HFF-Myc (cell line): Measurements from ENCODE around the gene RUSF1.
"Not testable (repeated sequence)": the region's sequence is repeated elsewhere in the genome, so short reads cannot be mapped to it uniquely, and the experiment has no call there.

ENCODE experiments used
- DNase-seq: peaks from one replicate; pipeline ENCODE4 v3.0.0-alpha.2; 2011; ENCODE audit warnings: low read depth; ENCODE audit errors: extremely low read depth
- H3K4me3 ChIP-seq: replicated peaks from 2 replicates; pipeline ENCODE4 v1.5.1; 2011; ENCODE audit warnings: low read depth, mild to moderate bottlenecking, control low read depth, low read length
- TF ChIP-seq, protein P1 (sequence below): IDR thresholded peaks from 2 replicates; pipeline ENCODE4 v1.5.1; 2012; ENCODE audit warnings: mild to moderate bottlenecking, low read depth, low read length, control low read depth; ENCODE audit errors: missing control alignments

The RUSF1 gene

DNA sequence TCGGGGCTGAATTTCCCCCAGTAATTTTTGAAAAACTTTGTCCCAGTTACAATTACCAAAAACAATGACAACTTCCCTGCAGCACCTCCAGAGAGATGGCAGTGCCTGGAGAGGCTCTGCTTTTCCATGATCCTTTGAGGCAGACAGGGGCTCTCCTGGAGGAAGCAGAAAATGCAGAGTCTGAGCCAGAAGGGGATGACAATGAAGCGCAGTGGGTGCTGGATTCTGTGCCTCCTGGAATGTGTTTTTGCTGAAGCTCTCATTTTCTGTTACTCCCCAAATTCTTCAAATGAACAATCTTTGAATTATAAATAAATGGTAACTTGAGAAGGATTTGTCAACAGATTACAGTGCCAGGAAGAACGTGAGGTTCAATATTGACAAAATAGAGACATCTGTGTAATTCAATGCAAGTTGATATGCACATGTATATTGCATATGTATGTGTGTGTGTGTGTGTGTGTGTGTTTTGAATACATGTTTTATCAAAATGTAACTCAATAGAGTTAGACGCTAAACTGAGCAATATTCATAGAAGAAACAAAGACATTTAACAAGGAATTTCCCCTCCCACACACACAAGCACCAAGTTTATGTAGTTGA, 9.7 kb upstream of the RUSF1 start:
- no peak overlapping the region for H3K4me3 ChIP-seq
- TF ChIP-seq, protein P1, sequence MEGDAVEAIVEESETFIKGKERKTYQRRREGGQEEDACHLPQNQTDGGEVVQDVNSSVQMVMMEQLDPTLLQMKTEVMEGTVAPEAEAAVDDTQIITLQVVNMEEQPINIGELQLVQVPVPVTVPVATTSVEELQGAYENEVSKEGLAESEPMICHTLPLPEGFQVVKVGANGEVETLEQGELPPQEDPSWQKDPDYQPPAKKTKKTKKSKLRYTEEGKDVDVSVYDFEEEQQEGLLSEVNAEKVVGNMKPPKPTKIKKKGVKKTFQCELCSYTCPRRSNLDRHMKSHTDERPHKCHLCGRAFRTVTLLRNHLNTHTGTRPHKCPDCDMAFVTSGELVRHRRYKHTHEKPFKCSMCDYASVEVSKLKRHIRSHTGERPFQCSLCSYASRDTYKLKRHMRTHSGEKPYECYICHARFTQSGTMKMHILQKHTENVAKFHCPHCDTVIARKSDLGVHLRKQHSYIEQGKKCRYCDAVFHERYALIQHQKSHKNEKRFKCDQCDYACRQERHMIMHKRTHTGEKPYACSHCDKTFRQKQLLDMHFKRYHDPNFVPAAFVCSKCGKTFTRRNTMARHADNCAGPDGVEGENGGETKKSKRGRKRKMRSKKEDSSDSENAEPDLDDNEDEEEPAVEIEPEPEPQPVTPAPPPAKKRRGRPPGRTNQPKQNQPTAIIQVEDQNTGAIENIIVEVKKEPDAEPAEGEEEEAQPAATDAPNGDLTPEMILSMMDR = no peak
- DNase-seq = no peak

DNA sequence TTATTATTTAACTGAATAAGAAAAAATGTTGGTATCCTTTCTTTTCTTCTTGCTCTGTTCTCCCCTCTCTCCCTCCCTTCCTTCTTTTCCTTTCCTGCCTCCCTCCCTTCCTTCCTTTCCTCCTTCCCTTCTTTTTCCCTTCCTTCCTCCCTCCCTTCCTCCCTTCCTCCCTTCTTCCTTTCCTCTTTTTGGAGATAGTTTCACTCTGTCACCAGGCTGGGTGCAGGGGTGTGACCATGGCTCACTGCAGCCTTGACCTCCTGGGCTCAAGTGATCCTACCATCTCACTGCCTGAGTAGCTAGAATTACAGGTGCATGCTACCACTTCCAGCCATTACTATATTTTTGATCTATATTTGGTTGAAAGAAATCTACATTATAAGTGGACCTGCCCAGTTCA, 5.7 kb upstream of the RUSF1 start:
- no peak for DNase-seq
- no peak overlapping the region for H3K4me3 ChIP-seq
- TF ChIP-seq, protein P1 = no peak

DNA sequence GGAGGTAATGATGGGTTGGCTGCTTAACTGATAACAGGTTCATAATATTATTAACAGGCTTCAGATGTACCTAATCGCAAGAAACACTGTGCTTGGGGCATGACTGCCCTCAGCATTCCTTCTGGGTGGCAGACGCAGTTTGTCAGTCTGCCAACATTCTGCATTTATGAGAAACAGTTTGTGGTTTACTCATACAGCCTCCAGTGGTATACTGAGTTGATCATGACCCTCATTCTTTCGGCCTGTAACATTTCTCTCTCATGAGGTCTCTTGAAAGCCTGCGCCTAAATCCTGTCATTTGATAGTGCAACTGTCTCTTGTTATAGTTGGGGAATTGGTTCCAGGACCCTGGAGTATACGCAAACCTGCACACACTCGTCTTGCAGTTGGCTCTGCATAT, 4.9 kb upstream of the RUSF1 start:
- TF ChIP-seq, protein P1 = no peak

DNA sequence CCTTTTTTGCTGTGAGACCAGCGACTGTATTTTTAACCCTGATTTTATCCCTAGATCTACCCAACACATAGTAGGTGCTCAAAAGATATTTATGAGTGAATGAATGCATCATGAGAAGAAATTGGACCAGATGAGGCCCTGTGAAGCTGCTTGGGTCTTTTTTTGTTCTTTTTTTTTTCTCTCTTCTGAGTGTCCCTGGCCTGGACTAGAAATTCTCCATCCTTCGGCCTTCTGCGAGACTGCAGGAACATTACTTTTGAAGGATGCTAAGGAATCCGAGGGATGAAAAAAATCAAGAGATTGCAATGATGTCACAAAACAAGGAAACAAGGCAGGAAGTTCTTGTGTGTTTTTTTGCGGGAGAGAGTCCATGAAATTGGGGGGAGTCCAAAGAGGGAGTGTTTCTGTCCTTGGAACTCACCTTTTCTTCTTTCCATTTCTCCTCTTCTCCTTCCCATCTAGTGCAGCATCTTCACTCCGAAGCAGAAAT, 560 bp upstream of the RUSF1 start:
- peak overlapping the region; percentile 92 for H3K4me3 ChIP-seq
- DNase-seq = no peak
- TF ChIP-seq, protein P1 = no peak

More for the DNA sequence above, 4.9 kb upstream of the RUSF1 start:
- H3K4me3 ChIP-seq = no peak overlapping the region
- no peak for DNase-seq

DNA sequence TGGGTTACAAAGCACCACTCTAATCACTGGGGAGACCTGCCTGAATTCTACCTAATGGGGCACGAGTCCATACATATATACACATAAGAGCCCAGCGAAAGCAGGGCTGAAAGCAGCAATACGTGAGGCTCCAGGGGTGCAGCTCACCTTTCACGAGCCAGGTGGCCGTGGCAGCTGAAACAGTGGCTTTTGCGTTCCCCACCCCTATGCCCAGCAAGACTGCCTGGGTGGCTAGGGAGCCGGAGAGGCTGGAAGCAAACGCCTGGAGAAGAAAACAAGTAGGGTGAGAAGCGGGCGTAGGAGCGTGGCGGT, 618 bp downstream of the RUSF1 start:
- TF ChIP-seq, protein P1 = no peak
- DNase-seq = no peak
- peak overlapping the region; percentile 92 for H3K4me3 ChIP-seq

DNA sequence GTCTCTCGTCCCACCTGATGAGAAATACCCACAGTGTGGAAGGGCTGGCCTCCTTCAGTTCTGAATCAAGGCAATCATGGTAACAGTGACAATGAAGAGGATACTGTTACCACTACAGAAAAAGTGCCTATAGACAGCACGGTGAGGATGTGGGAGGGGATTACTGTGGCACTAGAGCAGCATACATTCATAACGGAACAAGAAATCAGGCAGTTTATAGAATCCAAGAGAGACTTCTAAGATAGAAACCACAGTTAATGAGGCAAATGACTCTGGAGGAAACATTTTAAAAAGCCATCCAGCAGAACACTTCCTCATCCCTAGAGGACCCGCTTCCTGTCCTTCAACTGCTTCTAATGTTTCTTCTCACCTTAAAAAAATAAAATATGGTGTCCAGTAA, 2.7 kb downstream of the RUSF1 start:
- H3K4me3 ChIP-seq = no peak overlapping the region
- TF ChIP-seq, protein P1 = no peak
- DNase-seq = no peak

DNA sequence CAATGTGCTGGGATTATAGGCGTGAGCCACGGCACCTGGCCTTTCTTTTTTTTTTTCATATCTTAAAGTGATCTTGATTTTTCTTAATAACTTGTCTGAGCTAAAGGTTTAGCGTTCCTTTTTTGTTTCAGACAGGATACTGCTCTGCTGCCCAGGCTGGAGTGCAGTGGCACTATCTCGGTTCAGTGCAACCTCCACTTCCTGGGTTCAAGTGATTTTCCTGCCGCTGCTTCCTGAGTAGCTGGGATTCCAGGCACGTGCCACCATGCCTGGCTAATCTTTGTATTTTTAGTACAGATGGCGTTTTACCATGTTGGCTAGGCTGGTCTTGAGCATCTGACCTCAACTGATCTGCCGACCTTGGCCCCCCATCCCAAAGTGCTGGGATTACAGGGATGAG, 4.0 kb downstream of the RUSF1 start:
- no peak for DNase-seq
- TF ChIP-seq, protein P1 = no peak
- H3K4me3 ChIP-seq = no peak overlapping the region

DNA sequence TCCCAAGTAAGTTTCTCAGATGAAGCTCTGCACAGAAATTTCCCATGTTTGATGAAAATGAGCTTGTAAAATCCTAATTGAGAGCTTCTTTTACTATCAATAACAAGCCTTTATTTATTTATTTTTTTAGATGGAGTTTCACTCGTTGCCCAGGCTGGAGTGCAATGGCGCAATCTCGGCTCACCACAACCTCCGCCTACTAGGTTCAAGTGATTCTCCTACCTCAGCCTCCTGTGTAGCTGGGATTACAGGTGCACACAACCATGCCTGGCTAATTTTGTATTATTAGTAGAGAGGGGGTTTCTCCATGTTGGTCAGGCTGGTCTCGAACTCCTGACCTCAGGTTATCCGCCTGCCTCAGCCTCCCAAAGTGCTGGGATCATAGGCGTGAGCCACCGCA, 4.6 kb downstream of the RUSF1 start:
- not testable (repeated sequence) for DNase-seq, H3K4me3 ChIP-seq
